Liver (tissue), 3 donors: Measurements from ENCODE around the gene STAT2.

ENCODE experiments used
- TAF1 ChIP-seq: conservative IDR thresholded peaks from 2 replicates; pipeline ENCODE4 v1.6.1; 2016; ENCODE audit warnings: antibody characterized with exemption, mild to moderate bottlenecking
- YY1 ChIP-seq: IDR thresholded peaks from 2 replicates; pipeline ENCODE4 v1.6.1; 2016; ENCODE audit warnings: antibody characterized with exemption, mild to moderate bottlenecking
- TF ChIP-seq, protein P1 (sequence below): fragments of 150-350 bp; IDR thresholded peaks from 2 replicates; pipeline ENCODE4 v1.5.1; 2017; ENCODE audit warnings: improper control_type of control experiment, low read depth, low read length; ENCODE audit not compliant: missing input control
- TF ChIP-seq, protein P2 (sequence below): IDR thresholded peaks from 2 replicates; pipeline ENCODE4 v1.6.1; 2016; ENCODE audit warnings: antibody characterized with exemption
- donor health status: healthy.
- donor health status: healthy.

DNA sequence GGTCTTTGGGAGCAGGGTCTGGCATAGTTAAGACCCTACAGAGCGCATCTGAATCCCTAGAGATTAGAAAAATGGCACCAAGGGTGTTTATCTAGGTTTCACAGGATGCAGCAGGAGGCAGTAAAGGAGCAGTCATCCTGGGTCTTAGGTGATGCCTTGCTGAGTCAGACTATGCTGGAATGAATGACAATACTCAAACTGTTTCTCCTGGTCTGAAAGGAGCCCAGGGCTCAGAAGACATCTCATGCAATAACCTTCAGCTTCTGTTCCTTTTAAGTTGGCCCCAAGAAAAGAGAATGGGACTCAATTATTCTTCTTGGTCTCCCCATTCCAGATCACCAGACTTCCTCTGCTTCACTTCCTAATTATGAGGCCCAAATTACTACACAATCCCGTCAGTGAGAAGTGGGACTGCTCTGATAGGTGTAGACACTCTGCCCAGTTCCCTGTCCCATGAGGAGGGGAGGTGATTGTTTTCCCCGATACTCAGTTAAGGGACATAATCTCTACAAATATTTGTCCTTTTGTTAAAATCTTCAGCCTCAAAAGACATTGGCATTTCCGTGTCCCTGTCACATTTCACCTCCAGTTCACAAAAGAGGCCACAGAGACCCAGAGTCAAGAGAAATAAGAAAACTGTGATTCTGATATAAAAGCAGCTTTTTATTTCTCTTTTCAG, 17.5 kb upstream of the STAT2 start:
- TF ChIP-seq YY1 (no peak), TAF1 (no peak)
- TF ChIP-seq, protein P1, sequence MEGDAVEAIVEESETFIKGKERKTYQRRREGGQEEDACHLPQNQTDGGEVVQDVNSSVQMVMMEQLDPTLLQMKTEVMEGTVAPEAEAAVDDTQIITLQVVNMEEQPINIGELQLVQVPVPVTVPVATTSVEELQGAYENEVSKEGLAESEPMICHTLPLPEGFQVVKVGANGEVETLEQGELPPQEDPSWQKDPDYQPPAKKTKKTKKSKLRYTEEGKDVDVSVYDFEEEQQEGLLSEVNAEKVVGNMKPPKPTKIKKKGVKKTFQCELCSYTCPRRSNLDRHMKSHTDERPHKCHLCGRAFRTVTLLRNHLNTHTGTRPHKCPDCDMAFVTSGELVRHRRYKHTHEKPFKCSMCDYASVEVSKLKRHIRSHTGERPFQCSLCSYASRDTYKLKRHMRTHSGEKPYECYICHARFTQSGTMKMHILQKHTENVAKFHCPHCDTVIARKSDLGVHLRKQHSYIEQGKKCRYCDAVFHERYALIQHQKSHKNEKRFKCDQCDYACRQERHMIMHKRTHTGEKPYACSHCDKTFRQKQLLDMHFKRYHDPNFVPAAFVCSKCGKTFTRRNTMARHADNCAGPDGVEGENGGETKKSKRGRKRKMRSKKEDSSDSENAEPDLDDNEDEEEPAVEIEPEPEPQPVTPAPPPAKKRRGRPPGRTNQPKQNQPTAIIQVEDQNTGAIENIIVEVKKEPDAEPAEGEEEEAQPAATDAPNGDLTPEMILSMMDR, result no peak
- TF ChIP-seq, protein P2, sequence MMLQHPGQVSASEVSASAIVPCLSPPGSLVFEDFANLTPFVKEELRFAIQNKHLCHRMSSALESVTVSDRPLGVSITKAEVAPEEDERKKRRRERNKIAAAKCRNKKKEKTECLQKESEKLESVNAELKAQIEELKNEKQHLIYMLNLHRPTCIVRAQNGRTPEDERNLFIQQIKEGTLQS, result no peak
